HEK293 (cell line): ENCODE data around the gene PDIA5.
A peak's percentile ranks its signal among the peaks of the same experiment; 100 is the strongest.

ENCODE experiments used
- BCL6B ChIP-seq: fragments of 450-650 bp; formaldehyde crosslinking; IDR thresholded peaks from 2 replicates; pipeline ENCODE4 v1.5.1; 2017; ENCODE audit warnings: missing biosample characterization, missing genetic modification characterization
- GLIS2 ChIP-seq: fragments of 450-650 bp; formaldehyde crosslinking; IDR thresholded peaks from 2 replicates; pipeline ENCODE4 v1.5.1; 2016; ENCODE audit warnings: missing biosample characterization, missing genetic modification characterization
- IKZF3 ChIP-seq: fragments of 450-650 bp; IDR thresholded peaks from 2 replicates; pipeline ENCODE4 v1.5.0; 2018; ENCODE audit warnings: missing biosample characterization, mild to moderate bottlenecking, missing genetic modification characterization, moderate library complexity
- KLF1 ChIP-seq: fragments of 450-650 bp; formaldehyde crosslinking; IDR thresholded peaks from 2 replicates; pipeline ENCODE4 v1.5.1; 2016; ENCODE audit warnings: missing biosample characterization, missing genetic modification characterization
- KLF9 ChIP-seq: fragments of 450-650 bp; formaldehyde crosslinking; IDR thresholded peaks from 2 replicates; pipeline ENCODE4 v1.5.1; 2016; ENCODE audit warnings: missing biosample characterization, missing genetic modification characterization, low read depth
- PRDM10 ChIP-seq: fragments of 450-650 bp; formaldehyde crosslinking; IDR thresholded peaks from 2 replicates; pipeline ENCODE4 v1.5.1; 2016; ENCODE audit warnings: missing biosample characterization, missing genetic modification characterization
- SP2 ChIP-seq: fragments of 450-650 bp; formaldehyde crosslinking; IDR thresholded peaks from 2 replicates; pipeline ENCODE4 v1.5.1; 2016; ENCODE audit warnings: missing biosample characterization, missing genetic modification characterization
- SP3 ChIP-seq: fragments of 450-650 bp; formaldehyde crosslinking; IDR thresholded peaks from 2 replicates; pipeline ENCODE4 v1.5.1; 2016; ENCODE audit warnings: missing biosample characterization, missing genetic modification characterization
- ZBTB10 ChIP-seq: fragments of 450-650 bp; formaldehyde crosslinking; IDR thresholded peaks from 2 replicates; pipeline ENCODE4 v1.5.1; 2016; ENCODE audit warnings: missing biosample characterization, missing genetic modification characterization
- ZBTB11 ChIP-seq: fragments of 450-650 bp; formaldehyde crosslinking; conservative IDR thresholded peaks from 2 replicates; pipeline ENCODE4 v1.5.1; 2016; ENCODE audit warnings: low read depth, missing biosample characterization, missing genetic modification characterization
- ZBTB17 ChIP-seq: fragments of 450-650 bp; formaldehyde crosslinking; IDR thresholded peaks from 2 replicates; pipeline ENCODE4 v1.5.1; 2016; ENCODE audit warnings: missing biosample characterization, missing genetic modification characterization
- ZBTB20 ChIP-seq: fragments of 450-650 bp; formaldehyde crosslinking; IDR thresholded peaks from 2 replicates; pipeline ENCODE4 v1.5.1; 2016; ENCODE audit warnings: missing biosample characterization, missing genetic modification characterization
- ZBTB7A ChIP-seq: fragments of 450-650 bp; formaldehyde crosslinking; IDR thresholded peaks from 2 replicates; pipeline ENCODE4 v1.5.1; 2016; ENCODE audit warnings: low read depth, missing biosample characterization, missing genetic modification characterization
- ZFHX2 ChIP-seq: fragments of 450-650 bp; formaldehyde crosslinking; conservative IDR thresholded peaks from 2 replicates; pipeline ENCODE4 v1.5.1; 2016; ENCODE audit warnings: missing biosample characterization, missing genetic modification characterization
- ZNF211 ChIP-seq: fragments of 450-650 bp; formaldehyde crosslinking; IDR thresholded peaks from 2 replicates; pipeline ENCODE4 v1.5.1; 2016; ENCODE audit warnings: low read depth, missing biosample characterization, missing genetic modification characterization
- ZNF529 ChIP-seq: fragments of 450-650 bp; formaldehyde crosslinking; IDR thresholded peaks from 2 replicates; pipeline ENCODE4 v1.5.1; 2017; ENCODE audit warnings: missing genetic modification characterization, missing biosample characterization; ENCODE audit not compliant: insufficient replicate concordance
- ZNF558 ChIP-seq: fragments of 450-650 bp; formaldehyde crosslinking; IDR thresholded peaks from 2 replicates; pipeline ENCODE4 v1.5.1; 2016; ENCODE audit warnings: missing biosample characterization, missing genetic modification characterization
- ZNF571 ChIP-seq: fragments of 450-650 bp; formaldehyde crosslinking; IDR thresholded peaks from 2 replicates; pipeline ENCODE4 v1.5.0; 2017; ENCODE audit warnings: missing biosample characterization, missing genetic modification characterization
- ZNF747 ChIP-seq: fragments of 450-650 bp; formaldehyde crosslinking; IDR thresholded peaks from 2 replicates; pipeline ENCODE4 v1.5.1; 2016; ENCODE audit warnings: missing biosample characterization, missing genetic modification characterization

The PDIA5 gene

GRCh38 chr3:123067689-123068600 is 1.1 kb downstream of the PDIA5 start (continued):
- TF ChIP-seq ZNF747 (tag by site-specific recombination) (no peak), PRDM10 (peak; percentile 89), ZFHX2 (0 out of 2 replicates have a peak, but pooled peaks have one; percentile 42), ZBTB10 (tag by site-specific recombination) (no peak), ZNF211 (tag by site-specific recombination) (no peak), BCL6B (no peak), ZBTB7A (tag by site-specific recombination) (no peak), ZBTB20 (tag by site-specific recombination) (peak; percentile 3; the same call in 1 of the 2 replicates), GLIS2 (peak; percentile 2; the same call in 1 of the 2 replicates), KLF1 (tag by site-specific recombination) (peak; percentile 73; the same call in 1 of the 2 replicates), SP2 (peak; percentile 66), ZBTB17 (tag by site-specific recombination) (no peak), KLF9 (tag by site-specific recombination) (peak; percentile 18), ZNF529 (tag by site-specific recombination) (no peak), ZNF571 (tag by site-specific recombination) (no peak), ZBTB11 (tag by site-specific recombination) (0 out of 2 replicates have a peak, but pooled peaks have one; percentile 32), SP3 (peak; percentile 55), ZNF558 (tag by site-specific recombination) (no peak), IKZF3 (tag by site-specific recombination) (peak; percentile 70; the same call in 1 of the 2 replicates)
- TF ChIP-seq, all 188 proteins: peak for 12
